Limb (tissue), 2 donors: ENCODE results near the gene NNAT.
A peak's percentile ranks its signal among the peaks of the same experiment; 100 is the strongest.
"Not testable (repeated sequence)": the region's sequence is repeated elsewhere in the genome, so short reads cannot be mapped to it uniquely, and the experiment has no call there.

Experiments
- DNase-seq, 2 donors: peaks; one replicate each; pipeline ENCODE4 v3.0.0-alpha.2; 2016; ENCODE audit errors: extremely low spot score in 2 of 2

Gene NNAT

GRCh38 chr20:37540001-37540400, 19.0 kb downstream of the NNAT start:
- no peak for DNase-seq

GRCh38 chr20:37540838-37541237, 19.8 kb downstream of the NNAT start:
- DNase-seq, result not testable (repeated sequence)

GRCh38 chr20:37541326-37541725, 20.3 kb downstream of the NNAT start:
- no peak for DNase-seq

- DNase-seq, result no peak
Observed at GRCh38 chr20:37542281-37542680, 21.2 kb downstream of the NNAT start.

- DNase-seq, result no peak
Observed at GRCh38 chr20:37543828-37544227, 22.8 kb downstream of the NNAT start.

GRCh38 chr20:37544386-37544785, 23.3 kb downstream of the NNAT start:
- DNase-seq, result peak in 1 of 2 donors; percentile 12

GRCh38 chr20:37545516-37545915, 24.5 kb downstream of the NNAT start:
- no peak for DNase-seq

GRCh38 chr20:37547912-37548311, 26.9 kb downstream of the NNAT start:
- no peak for DNase-seq

- not testable (repeated sequence) for DNase-seq
Observed at GRCh38 chr20:37550101-37550920, 29.3 kb downstream of the NNAT start.

- not testable (repeated sequence) for DNase-seq
Observed at GRCh38 chr20:37551660-37552059, 30.6 kb downstream of the NNAT start.

GRCh38 chr20:37552415-37552814, 31.4 kb downstream of the NNAT start:
- DNase-seq, result no peak

- DNase-seq, result peak in 1 of 2 donors; percentile 4
Observed at GRCh38 chr20:37554721-37555298, 33.8 kb downstream of the NNAT start.

GRCh38 chr20:37556538-37556937, 35.5 kb downstream of the NNAT start:
- DNase-seq, result peak in 1 of 2 donors; percentile 6

- DNase-seq, result peak in 1 of 2 donors; percentile 7
Observed at GRCh38 chr20:37558306-37558705, 37.3 kb downstream of the NNAT start.

- peak in 1 of 2 donors; percentile 11 for DNase-seq
Observed at GRCh38 chr20:37558779-37559178, 37.7 kb downstream of the NNAT start.

- no peak for DNase-seq
Observed at GRCh38 chr20:37559312-37560027, 38.4 kb downstream of the NNAT start.

GRCh38 chr20:37560629-37561028, 39.6 kb downstream of the NNAT start:
- no peak for DNase-seq

GRCh38 chr20:37562695-37563480, 41.8 kb downstream of the NNAT start:
- no peak for DNase-seq

- DNase-seq, result no peak
Observed at GRCh38 chr20:37564016-37564387, 43.0 kb downstream of the NNAT start.

- peak; percentile 47 to 85 for DNase-seq
Observed at GRCh38 chr20:37564388-37565133, 43.5 kb downstream of the NNAT start.
